ENCODE measurements around the gene OSM. TPM values are rescaled to one million over a fixed set of nuclear protein-coding genes. Genes with fewer than 3 reads are reported as not detected.

Gene OSM
- total RNA-seq, 5 donors from 2014 or later (not counting 1 experiment from before 2014, with no cell fraction given) = 5.9 to 16.5 (median 7.4) TPM

GRCh38 chr22:30261134-30261533, 5.5 kb downstream of the OSM start:
- Mint-ChIP-seq H3K27ac (no peak overlapping the region), H3K9me3 (no peaks in the 10 kb centered on the region), H3K4me1 (peaks cover 27 to 40% (median 32%) of the 10 kb centered on the region in 3 donors), H3K36me3 (no peaks in the 10 kb centered on the region), H3K4me3 (no peak overlapping the region), H3K27me3 (no peaks in the 10 kb centered on the region)
- Histone ChIP-seq H3K4me3 (ENCODE audit: control insufficient read depth in 1 of 2, extremely low read depth in 1 of 2, low read length in 1 of 2) (no peak overlapping the region), H3K27me3 (replicated peaks in 1 of 2; ENCODE audit: control insufficient read depth in 2 of 2, extremely low read depth in 1 of 2, insufficient read depth in 2 of 2, low read length in 1 of 2) (peaks cover 0 to 4% of the 10 kb centered on the region in 2 experiments), H3K36me3 (ENCODE audit: control insufficient read depth in 2 of 2, extremely low read depth in 1 of 2, insufficient read depth in 1 of 2, low read length in 1 of 2) (peaks cover 0 to 11% of the 10 kb centered on the region in 2 donors), H3K9me3 (no peaks in the 10 kb centered on the region), H3K27ac (ENCODE audit: low read length) (no peak overlapping the region), H3K4me1 (ENCODE audit: control insufficient read depth in 1 of 2, extremely low read depth in 1 of 2, insufficient read depth in 2 of 2, low read length in 2 of 2) (peaks cover 0 to 42% of the 10 kb centered on the region in 2 experiments)
- no peak for ATAC-seq (replicated peaks in 1 of 4)
- DNase-seq = peak in 1 of 35 experiments; percentile 35
- 93% methylated on average over 7 of the region's 8 CpGs for WGBS (ENCODE audit: insufficient coverage)
- ChIA-PET CTCF (interaction anchor here (0.7 to 1.5 kb wide), 3 partner anchors 25 to 153 kb away, joined by 3 to 4 read pairs (median 4); no protein-coding TSS in a partner anchor), POLR2A (no interaction called here)

GRCh38 chr22:30260682-30261081, 6.0 kb downstream of the OSM start:
- CTCF ChIA-PET = interaction anchor here (0.7 to 1.5 kb wide), 3 partner anchors 26 to 153 kb away, joined by 3 to 4 read pairs (median 4); no protein-coding TSS in a partner anchor
- H3K9me3 ChIP-seq = no peaks in the 10 kb centered on the region
- POLR2A ChIA-PET = no interaction called here
- peaks cover 0 to 40% of the 10 kb centered on the region in 2 experiments for H3K4me1 ChIP-seq (ENCODE audit: control insufficient read depth in 1 of 2, extremely low read depth in 1 of 2, insufficient read depth in 2 of 2, low read length in 2 of 2)
- 88% methylated on average over 8 of the region's 8 CpGs for WGBS (ENCODE audit: insufficient coverage)
- no peak overlapping the region for H3K27ac ChIP-seq (ENCODE audit: low read length)
- H3K27me3 ChIP-seq (replicated peaks in 1 of 2; ENCODE audit: control insufficient read depth in 2 of 2, extremely low read depth in 1 of 2, insufficient read depth in 2 of 2, low read length in 1 of 2) = peaks cover 0 to 7% of the 10 kb centered on the region in 2 experiments
- Mint-ChIP-seq H3K27ac (no peak overlapping the region), H3K4me1 (peaks cover 24 to 35% (median 30%) of the 10 kb centered on the region in 3 donors), H3K4me3 (no peak overlapping the region), H3K36me3 (no peaks in the 10 kb centered on the region), H3K9me3 (no peaks in the 10 kb centered on the region), H3K27me3 (no peaks in the 10 kb centered on the region)
- H3K36me3 ChIP-seq (ENCODE audit: control insufficient read depth in 2 of 2, extremely low read depth in 1 of 2, insufficient read depth in 1 of 2, low read length in 1 of 2) = peaks cover 0 to 11% of the 10 kb centered on the region in 2 donors
- no peak overlapping the region for H3K4me3 ChIP-seq (ENCODE audit: control insufficient read depth in 1 of 2, extremely low read depth in 1 of 2, low read length in 1 of 2)
- ATAC-seq (replicated peaks in 1 of 4) (no peak), DNase-seq (no peak)

GRCh38 chr22:30260276-30260675, 6.4 kb downstream of the OSM start:
- H3K4me3 Mint-ChIP-seq = no peak overlapping the region
- POLR2A ChIA-PET = no interaction called here
- Histone ChIP-seq H3K36me3 (ENCODE audit: control insufficient read depth in 2 of 2, extremely low read depth in 1 of 2, insufficient read depth in 1 of 2, low read length in 1 of 2) (peaks cover 0 to 11% of the 10 kb centered on the region in 2 donors), H3K9me3 (no peaks in the 10 kb centered on the region), H3K4me1 (ENCODE audit: control insufficient read depth in 1 of 2, extremely low read depth in 1 of 2, insufficient read depth in 2 of 2, low read length in 2 of 2) (peaks cover 0 to 36% of the 10 kb centered on the region in 2 experiments), H3K27ac (ENCODE audit: low read length) (no peak overlapping the region), H3K27me3 (replicated peaks in 1 of 2; ENCODE audit: control insufficient read depth in 2 of 2, extremely low read depth in 1 of 2, insufficient read depth in 2 of 2, low read length in 1 of 2) (peaks cover 0 to 7% of the 10 kb centered on the region in 2 experiments), H3K4me3 (ENCODE audit: control insufficient read depth in 1 of 2, extremely low read depth in 1 of 2, low read length in 1 of 2) (no peak overlapping the region)
- peaks cover 20 to 31% (median 25%) of the 10 kb centered on the region in 3 donors for H3K4me1 Mint-ChIP-seq
- CTCF ChIA-PET = interaction anchor here (0.5 to 1.5 kb wide), 3 partner anchors 26 to 152 kb away, joined by 4 to 5 read pairs (median 4); partner anchors contain the start of gene RNF215 (in 1 of the 2)
- no peak for ATAC-seq (replicated peaks in 1 of 4)
- H3K36me3 Mint-ChIP-seq = no peaks in the 10 kb centered on the region
- WGBS (ENCODE audit: insufficient coverage) = 79% methylated on average over 7 of the region's 11 CpGs
- no peak for DNase-seq
- no peak overlapping the region for H3K27ac Mint-ChIP-seq
- no peaks in the 10 kb centered on the region for H3K27me3 Mint-ChIP-seq
- H3K9me3 Mint-ChIP-seq = no peaks in the 10 kb centered on the region

GRCh38 chr22:30254314-30254713, 12.3 kb downstream of the OSM start:
- no peaks in the 10 kb centered on the region for H3K36me3 Mint-ChIP-seq
- peaks cover 0 to 7% of the 10 kb centered on the region in 2 experiments for H3K27me3 ChIP-seq (replicated peaks in 1 of 2; ENCODE audit: control insufficient read depth in 2 of 2, extremely low read depth in 1 of 2, insufficient read depth in 2 of 2, low read length in 1 of 2)
- H3K4me3 Mint-ChIP-seq = no peak overlapping the region
- POLR2A ChIA-PET = no interaction called here
- H3K4me1 Mint-ChIP-seq = peaks cover 2 to 15% (median 9%) of the 10 kb centered on the region in 3 donors
- ATAC-seq (replicated peaks in 1 of 4) = no peak
- CTCF ChIA-PET = interaction anchor here in 1 of 2 donors (0.7 kb wide), 1 partner anchor 147 kb away, joined by 4 read pairs; no protein-coding TSS in a partner anchor
- no peak for DNase-seq
- H3K36me3 ChIP-seq (ENCODE audit: control insufficient read depth in 2 of 2, extremely low read depth in 1 of 2, insufficient read depth in 1 of 2, low read length in 1 of 2) = no peaks in the 10 kb centered on the region
- no peak overlapping the region for H3K27ac ChIP-seq (ENCODE audit: low read length)
- H3K9me3 Mint-ChIP-seq = no peaks in the 10 kb centered on the region
- H3K4me1 ChIP-seq (ENCODE audit: control insufficient read depth in 1 of 2, extremely low read depth in 1 of 2, insufficient read depth in 2 of 2, low read length in 2 of 2) = peaks cover 0 to 6% of the 10 kb centered on the region in 2 experiments
- H3K27ac Mint-ChIP-seq = no peak overlapping the region
- H3K27me3 Mint-ChIP-seq = no peaks in the 10 kb centered on the region
- WGBS (ENCODE audit: insufficient coverage) = 88% methylated on average over 5 of the region's 6 CpGs
- no peak overlapping the region for H3K4me3 ChIP-seq (ENCODE audit: control insufficient read depth in 1 of 2, extremely low read depth in 1 of 2, low read length in 1 of 2)
- H3K9me3 ChIP-seq = no peaks in the 10 kb centered on the region

- Mint-ChIP-seq H3K9me3 (no peaks in the 10 kb centered on the region), H3K4me3 (no peak overlapping the region), H3K36me3 (no peaks in the 10 kb centered on the region), H3K4me1 (peaks cover 6 to 18% (median 13%) of the 10 kb centered on the region in 3 donors), H3K27me3 (peaks cover 0 to 2% of the 10 kb centered on the region in 2 donors), H3K27ac (no peak overlapping the region)
- Histone ChIP-seq H3K36me3 (ENCODE audit: control insufficient read depth in 2 of 2, extremely low read depth in 1 of 2, insufficient read depth in 1 of 2, low read length in 1 of 2) (no peaks in the 10 kb centered on the region), H3K27ac (ENCODE audit: low read length) (no peak overlapping the region), H3K9me3 (no peaks in the 10 kb centered on the region), H3K27me3 (replicated peaks in 1 of 2; ENCODE audit: control insufficient read depth in 2 of 2, extremely low read depth in 1 of 2, insufficient read depth in 2 of 2, low read length in 1 of 2) (peaks cover 0 to 15% of the 10 kb centered on the region in 2 experiments), H3K4me3 (ENCODE audit: control insufficient read depth in 1 of 2, extremely low read depth in 1 of 2, low read length in 1 of 2) (no peak overlapping the region), H3K4me1 (ENCODE audit: control insufficient read depth in 1 of 2, extremely low read depth in 1 of 2, insufficient read depth in 2 of 2, low read length in 2 of 2) (peaks cover 0 to 13% of the 10 kb centered on the region in 2 experiments)
- CTCF ChIA-PET = interaction anchor here in 1 of 2 donors (0.6 kb wide), 1 partner anchor 95 kb away, joined by 3 read pairs; no protein-coding TSS in a partner anchor
- DNase-seq (no peak), ATAC-seq (replicated peaks in 1 of 4) (no peak)
- POLR2A ChIA-PET = interaction anchor here in 1 of 2 donors (1.0 kb wide), 1 partner anchor 79 kb away, joined by 5 read pairs; no protein-coding TSS in a partner anchor
- WGBS (ENCODE audit: insufficient coverage) = 89% methylated on average over 8 of the region's 22 CpGs
Measured at GRCh38 chr22:30253205-30253852, 13.3 kb downstream of the OSM start.

GRCh38 chr22:30252411-30253204, 14.0 kb downstream of the OSM start:
- Histone ChIP-seq H3K36me3 (ENCODE audit: control insufficient read depth in 2 of 2, extremely low read depth in 1 of 2, insufficient read depth in 1 of 2, low read length in 1 of 2) (no peaks in the 10 kb centered on the region), H3K4me1 (ENCODE audit: control insufficient read depth in 1 of 2, extremely low read depth in 1 of 2, insufficient read depth in 2 of 2, low read length in 2 of 2) (peaks cover 0 to 14% of the 10 kb centered on the region in 2 experiments), H3K4me3 (ENCODE audit: control insufficient read depth in 1 of 2, extremely low read depth in 1 of 2, low read length in 1 of 2) (no peak overlapping the region), H3K27ac (ENCODE audit: low read length) (no peak overlapping the region), H3K27me3 (replicated peaks in 1 of 2; ENCODE audit: control insufficient read depth in 2 of 2, extremely low read depth in 1 of 2, insufficient read depth in 2 of 2, low read length in 1 of 2) (peaks cover 0 to 22% of the 10 kb centered on the region in 2 experiments), H3K9me3 (no peaks in the 10 kb centered on the region)
- no peak for ATAC-seq (replicated peaks in 1 of 4)
- Mint-ChIP-seq H3K4me1 (peaks cover 7 to 20% (median 16%) of the 10 kb centered on the region in 3 donors), H3K27ac (peak overlapping the region in 1 of 2 donors; percentile 45), H3K9me3 (no peaks in the 10 kb centered on the region), H3K27me3 (peaks cover 2 to 8% of the 10 kb centered on the region in 2 donors), H3K36me3 (no peaks in the 10 kb centered on the region), H3K4me3 (no peak overlapping the region)
- no peak for DNase-seq
- ChIA-PET POLR2A (interaction anchor here in 1 of 2 donors (1.0 kb wide), 1 partner anchor 79 kb away, joined by 5 read pairs; no protein-coding TSS in a partner anchor), CTCF (no interaction called here)
- 86% methylated on average over 21 of the region's 22 CpGs for WGBS (ENCODE audit: insufficient coverage)
